ENCODE results near the gene AKTIP.

DNA sequence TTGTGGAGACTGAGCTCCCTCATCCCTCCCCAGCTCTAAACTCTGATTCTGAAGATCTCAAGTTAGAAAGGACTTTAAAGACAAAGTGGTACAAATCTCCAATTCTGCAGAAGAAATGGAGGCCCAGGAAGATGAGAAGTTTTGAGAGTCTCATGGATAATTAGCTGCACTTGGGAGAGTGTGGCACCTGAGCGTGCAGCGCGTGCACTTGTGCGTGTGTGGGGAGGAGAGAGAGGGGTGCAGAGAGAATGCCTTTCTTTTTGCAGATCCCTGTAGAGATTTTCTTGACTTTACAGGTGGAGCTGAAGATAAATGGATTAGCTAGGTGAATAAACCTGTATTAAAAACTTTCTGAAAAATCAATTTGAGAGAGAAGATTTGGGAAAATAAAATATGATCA lies 14.8 kb upstream of the AKTIP start:
- TF ChIP-seq CTCF (conservative IDR thresholded peaks at IDR 0.05; ENCODE audit: low read length) = no peak
- no peak for TF ChIP-seq EZH2phosphoT487 (IDR thresholded peaks at IDR 0.05; ENCODE audit: borderline replicate concordance, low read depth, low read length)

All from OCI-LY7 (cell line).